HepG2 (cell line): ENCODE measurements around the gene STAT1. TPM values are rescaled to one million over a fixed set of nuclear protein-coding genes. Genes with fewer than 3 reads are reported as not detected.

Source experiments
- ATAC-seq: fragments of 200-7000 bp; cut with Tn5 transposase; 3 replicates; pipeline ENCODE4 v1.9.1; 2020; ENCODE audit warnings: mild to moderate bottlenecking, moderate library complexity
- BruUV-seq: library from RNA; stranded (reverse); fragments of 400-500 nt; replicated peaks from 2 replicates; lab custom pipeline; 2021; lab: Mats Ljungman, UMichigan
- CTCF ChIA-PET: fragments of 300-600 bp; formaldehyde crosslinking; extraction: SDS; loops from one replicate; lab custom pipeline; 2021; ENCODE audit warnings: low total read pairs, inconsistent platforms, low intra/inter-chr PET ratio; lab: Yijun Ruan, JAX
- POLR2A ChIA-PET: fragments of 350-600 bp; sonication (Branson Sonifier 250); formaldehyde crosslinking; loops from one replicate; lab custom pipeline; 2020; ENCODE audit warnings: antibody characterized with exemption, inconsistent platforms; lab: Yijun Ruan, JAX
- DNase-seq: peaks from one replicate; pipeline ENCODE4 v3.0.0-alpha.2; 2015; ENCODE audit warnings: low spot score
- FAIRE-seq: peaks from 3 replicates; lab custom pipeline; 2011; peaks lifted over from hg19 to GRCh38; lab: Jason Lieb, UNC
- H2AFZ ChIP-seq: one replicate; pipeline ENCODE4 v1.6.1; 2011; ENCODE audit warnings: low read length, inconsistent platforms
- H3K27ac ChIP-seq: fragments of 300-600 bp; 3 replicates; pipeline ENCODE4 v1.8.0; 2011; ENCODE audit warnings: mixed run types, mild to moderate bottlenecking, mixed read lengths, low read length, inconsistent platforms; ENCODE audit not compliant: insufficient read depth; ENCODE audit errors: extremely low read length
- H3K27me3 ChIP-seq, 2 experiments: fragments of 200-600 bp in 1 of 2; 2 replicates in 1 of 2; 3 replicates in 1 of 2; pipeline versions ENCODE4 v1.6.0 to v1.8.0; 2011; ENCODE audit warnings: low read length in 2 of 2, mild to moderate bottlenecking in 2 of 2, moderate library complexity in 2 of 2, inconsistent platforms in 1 of 2; ENCODE audit not compliant: insufficient read depth in 2 of 2, control insufficient read depth in 1 of 2
- H3K36me3 ChIP-seq, 2 experiments: fragments of 200-600 bp in 1 of 2; replicated peaks in 1 of 2; 2 replicates in 1 of 2; 3 replicates in 1 of 2; pipeline versions ENCODE4 v1.5.1 to v1.8.0; 2011; ENCODE audit warnings: low read length in 2 of 2, inconsistent platforms in 1 of 2; ENCODE audit not compliant: insufficient read depth in 2 of 2, control insufficient read depth in 1 of 2
- H3K4me1 ChIP-seq: 2 replicates; pipeline ENCODE4 v1.5.1; 2012; ENCODE audit warnings: low read length, inconsistent platforms; ENCODE audit not compliant: insufficient read depth
- H3K4me2 ChIP-seq: 2 replicates; pipeline ENCODE4 v1.6.0; 2011; ENCODE audit warnings: low read depth, low read length, inconsistent platforms
- H3K4me3 ChIP-seq, 3 experiments: fragments of 200-600 bp in 1 of 3; sonication (generic), shearing (Covaris generic) in 1 of 3; replicated peaks in 1 of 3; 2 replicates each; pipeline ENCODE4 v1.5.1; 2011 to 2016; ENCODE audit warnings: low read length in 3 of 3, inconsistent platforms in 2 of 3, low read depth in 2 of 3, mild to moderate bottlenecking in 2 of 3, control low read depth in 1 of 3, mixed read lengths in 1 of 3; ENCODE audit not compliant: insufficient read depth in 1 of 3
- H3K79me2 ChIP-seq: one replicate; pipeline ENCODE4 v1.6.1; 2011; ENCODE audit warnings: low read length, inconsistent platforms; ENCODE audit not compliant: insufficient read depth
- H3K9ac ChIP-seq: 2 replicates; pipeline ENCODE4 v1.6.0; 2011; ENCODE audit warnings: mild to moderate bottlenecking, low read depth, low read length, inconsistent platforms; ENCODE audit not compliant: insufficient read depth
- H3K9me3 ChIP-seq: 2 replicates; pipeline ENCODE4 v1.5.1; 2012; ENCODE audit warnings: mild to moderate bottlenecking, low read length
- H4K20me1 ChIP-seq: 2 replicates; pipeline ENCODE4 v1.6.0; 2011; ENCODE audit warnings: inconsistent platforms, mild to moderate bottlenecking, low read length, moderate library complexity; ENCODE audit not compliant: insufficient read depth
- ATF5 ChIP-seq: sonication (generic); formaldehyde crosslinking; IDR thresholded peaks from 2 replicates; pipeline ENCODE4 v1.4.0; 2020; ENCODE audit warnings: mild to moderate bottlenecking, low read depth, missing genetic modification reagents
- ATRX ChIP-seq: sonication (generic); formaldehyde crosslinking; IDR thresholded peaks from 2 replicates; pipeline ENCODE4 v1.4.0; 2020; ENCODE audit warnings: missing genetic modification reagents, borderline replicate concordance
- BHLHE40 ChIP-seq: IDR thresholded peaks from 2 replicates; pipeline ENCODE4 v1.6.1; 2011; ENCODE audit warnings: low read length, improper control_type of control experiment
- DDIT3 ChIP-seq: sonication (generic); formaldehyde crosslinking; IDR thresholded peaks from 2 replicates; pipeline ENCODE4 v1.4.0; 2020; ENCODE audit warnings: mild to moderate bottlenecking, missing genetic modification reagents
- ELF3 ChIP-seq: IDR thresholded peaks from 2 replicates; pipeline ENCODE4 v1.6.1; 2016; ENCODE audit warnings: missing genetic modification reagents, missing compliant biosample characterization
- HNRNPH1 ChIP-seq: fragments of 200-400 bp; formaldehyde crosslinking; optimal IDR thresholded peaks from 2 replicates; pipeline ENCODE3; 2017; ENCODE audit warnings: mild to moderate bottlenecking, low read depth, low read length
- IRF2 ChIP-seq: IDR thresholded peaks from 2 replicates; pipeline ENCODE4 v1.6.1; 2018; ENCODE audit warnings: missing genetic modification reagents, missing compliant biosample characterization
- KLF9 ChIP-seq: IDR thresholded peaks from 2 replicates; pipeline ENCODE4 v1.6.1; 2016; ENCODE audit warnings: low read depth
- NCOA5 ChIP-seq: sonication (generic); formaldehyde crosslinking; IDR thresholded peaks from 2 replicates; pipeline ENCODE4 v1.4.0; 2020; ENCODE audit warnings: missing genetic modification reagents
- NFATC3 ChIP-seq: sonication (generic); formaldehyde crosslinking; IDR thresholded peaks from 2 replicates; pipeline ENCODE4 v1.5.1; 2020; ENCODE audit warnings: mild to moderate bottlenecking, missing genetic modification reagents
- SMYD3 ChIP-seq: sonication (generic); formaldehyde crosslinking; IDR thresholded peaks from 2 replicates; pipeline ENCODE4 v1.8.1; 2023; ENCODE audit warnings: mild to moderate bottlenecking, missing genetic modification reagents
- ZNF460 ChIP-seq: sonication (generic); formaldehyde crosslinking; IDR thresholded peaks from 2 replicates; pipeline ENCODE4 v1.5.1; 2020; ENCODE audit warnings: missing genetic modification reagents, mild to moderate bottlenecking, borderline replicate concordance
- ZNF468 ChIP-seq: sonication (generic); formaldehyde crosslinking; IDR thresholded peaks from 2 replicates; pipeline ENCODE4 v1.8.0; 2022; ENCODE audit warnings: mild to moderate bottlenecking, moderate library complexity, missing genetic modification reagents
- ZNF747 ChIP-seq: sonication (generic); formaldehyde crosslinking; IDR thresholded peaks from 2 replicates; pipeline ENCODE4 v1.8.1; 2023; ENCODE audit warnings: missing genetic modification reagents, mild to moderate bottlenecking, borderline replicate concordance
- ZSCAN25 ChIP-seq: sonication (generic); formaldehyde crosslinking; IDR thresholded peaks from 2 replicates; pipeline ENCODE4 v1.8.0; 2022; ENCODE audit warnings: mild to moderate bottlenecking, missing genetic modification reagents
- WGBS: methylation state at CpG from one replicate; pipeline ENCODE4 v1.1.6; 2017; ENCODE audit warnings: low lambda C conversion rate; 5-methylcytosine and 5-hydroxymethylcytosine counted together
- in situ Hi-C: cut with HindIII; loops from 2 replicates; pipeline ENCODE4 v1.10.0; 2017; ENCODE audit warnings: low pct_unique_long_range_greater_than_20kb; ENCODE audit not compliant: extremely low pct_ligation_motif_present
- intact Hi-C: fragments of 100-400 bp; cut with micrococcal nuclease; formaldehyde crosslinking; loops from one replicate; pipeline ENCODE4 v1.10.0; 2022; ENCODE audit not compliant: unreplicated experiment
- polyA plus RNA-seq, 8 experiments: library from polyadenylated mRNA; depleted of rRNA in 3 of 8; stranded (reverse) in 7 of 8; unstranded in 1 of 8; fragments of >200 nt; fragmentation: Illumina TruSeq in 4 of 8; extraction: Trizol in 4 of 8; gene quantifications; 2 replicates each; pipeline versions ENCODE4 v1.2.1 to v1.2.3, GENCODE V29; 2011 to 2016; ENCODE audit warnings: low read depth in 4 of 8, missing spikeins in 1 of 8, mixed read lengths in 1 of 8; ENCODE audit not compliant: insufficient read depth in 1 of 8
- total RNA-seq, 5 experiments: library from RNA; depleted of rRNA; stranded (reverse); fragments of >200 nt; fragmentation: Illumina TruSeq; extraction: Trizol; gene quantifications; 2 replicates each; pipeline ENCODE4 v1.2.3, GENCODE V29; 2016; ENCODE audit warnings: low read depth in 1 of 5

Gene STAT1
- total and polyA plus RNA-seq, 2 of the 13 experiments (the other 11 are each of a cell fraction or from before 2014, with no cell fraction given), result 21.8 to 59.6 TPM

GRCh38 chr2:190997526-190998113 lies 16.4 kb downstream of the STAT1 start:
- FAIRE-seq, result no peak

GRCh38 chr2:190996947-190997346 lies 17.0 kb downstream of the STAT1 start:
- H3K9me3 ChIP-seq, result no peaks in the 10 kb centered on the region
- no peaks in the 10 kb centered on the region for H3K27me3 ChIP-seq
- ATAC-seq, result peak; percentile 36
- ChIA-PET POLR2A (no interaction called here), CTCF (interaction anchor here (1.6 to 2.5 kb wide), 3 partner anchors 34 to 215 kb away, joined by 4 to 21 read pairs (median 6); no protein-coding TSS in a partner anchor)
- TF ChIP-seq ZNF468 (CRISPR knock-in tag) (no peak), ATF5 (CRISPR knock-in tag) (no peak), HNRNPH1 (no peak), SMYD3 (no peak), ATRX (CRISPR knock-in tag) (no peak), BHLHE40 (no peak), ELF3 (CRISPR knock-in tag) (no peak), ZSCAN25 (CRISPR knock-in tag) (no peak), IRF2 (CRISPR knock-in tag) (no peak), DDIT3 (CRISPR knock-in tag) (no peak)
- TF ChIP-seq, all 625 proteins: peak for 0
- no peak for DNase-seq
- no TSS peak for BruUV-seq
- in situ Hi-C loops (no loop called here), intact Hi-C loops (loop anchor here (1.0 kb wide), 2 partner anchors 33 to 216 kb away; no protein-coding TSS in a partner anchor)
- Histone ChIP-seq H3K9ac (no peak overlapping the region), H3K27ac (no peak overlapping the region), H3K79me2 (no peaks in the 10 kb centered on the region), H3K4me1 (no peaks in the 10 kb centered on the region), H3K4me3 (no peak overlapping the region), H4K20me1 (no peaks in the 10 kb centered on the region; the same call in 1 of the 2 replicates), H3K36me3 (peaks cover 33 to 88% of the 10 kb centered on the region in 2 experiments), H2AFZ (no peak overlapping the region), H3K4me2 (no peak overlapping the region)
- 97% methylated on average over 5 of the region's 5 CpGs for WGBS
- no peak for FAIRE-seq

More at GRCh38 chr2:190997526-190998113, 16.4 kb downstream of the STAT1 start:
- no peaks in the 10 kb centered on the region for H3K9me3 ChIP-seq
- H3K4me1 ChIP-seq, result no peaks in the 10 kb centered on the region
- ATAC-seq, result no peak
- BruUV-seq, result no TSS peak
- H3K4me3 ChIP-seq, result no peak overlapping the region
- no peak overlapping the region for H3K27ac ChIP-seq
- DNase-seq, result no peak
- H2AFZ ChIP-seq, result no peak overlapping the region
- in situ Hi-C loops (no loop called here), intact Hi-C loops (no loop called here)
- CTCF ChIA-PET, result interaction anchor here (2.5 kb wide), 1 partner anchor 33 kb away, joined by 21 read pairs; no protein-coding TSS in a partner anchor
- POLR2A ChIA-PET, result no interaction called here
- H4K20me1 ChIP-seq, result no peaks in the 10 kb centered on the region; the same call in 1 of the 2 replicates
- 98% methylated on average over 8 of the region's 8 CpGs for WGBS
- peaks cover 31 to 88% of the 10 kb centered on the region in 2 experiments for H3K36me3 ChIP-seq
- no peaks in the 10 kb centered on the region for H3K27me3 ChIP-seq
- TF ChIP-seq NCOA5, result no peak
- TF ChIP-seq ZNF460 (CRISPR knock-in tag), result no peak
- no peak for TF ChIP-seq KLF9 (CRISPR knock-in tag)
- no peak for TF ChIP-seq NFATC3
- no peak for TF ChIP-seq BHLHE40
- TF ChIP-seq ZNF747, result no peak
- TF ChIP-seq, all 625 proteins: peak for 0
- no peaks in the 10 kb centered on the region for H3K79me2 ChIP-seq
- no peak overlapping the region for H3K9ac ChIP-seq
- no peak overlapping the region for H3K4me2 ChIP-seq
